T-cell (primary cell): ENCODE data around the gene BRPF3. TPM values are rescaled to one million over a fixed set of nuclear protein-coding genes. Genes with fewer than 3 reads are reported as not detected.
A peak's percentile ranks its signal among the peaks of the same experiment; 100 is the strongest.

Experiments
- ATAC-seq, 4 experiments: fragments of 200-7000 bp in 3 of 4; fragments of 150-1000 bp in 1 of 4; cut with Tn5 transposase; replicated peaks in 1 of 4; 1 replicate in 3 of 4; 2 replicates in 1 of 4; pipeline ENCODE4 v1.10.0; 2021; ENCODE audit warnings: moderate library complexity in 3 of 4, mild to moderate bottlenecking in 2 of 4, moderate number of reproducible peaks in 1 of 4
- CTCF ChIA-PET, 2 donors: fragments of 300-600 bp; sonication (Branson Sonifier 250); formaldehyde crosslinking; loops; one replicate each; lab custom pipeline; 2022; ENCODE audit warnings: antibody characterized with exemption in 2 of 2; lab: Charles Lee
- POLR2A ChIA-PET, 2 donors: fragments of 300-600 bp; sonication (Branson Sonifier 250); formaldehyde crosslinking; loops; one replicate each; lab custom pipeline; 2022; ENCODE audit warnings: antibody characterized with exemption in 2 of 2; lab: Charles Lee
- DNase-seq, 35 experiments: peaks; one replicate each; pipeline versions ENCODE4 v3.0.0 to v3.0.0-alpha.2; 2013 to 2023
- H3K27ac ChIP-seq: one replicate; pipeline ENCODE4 v1.5.1; 2013; ENCODE audit warnings: low read length
- H3K27me3 ChIP-seq, 2 experiments: replicated peaks in 1 of 2; 1 replicate in 1 of 2; 2 replicates in 1 of 2; pipeline versions ENCODE4 v1.6.1 to v1.7.0; 2013; ENCODE audit warnings: low read length in 1 of 2, mixed read lengths in 1 of 2; ENCODE audit not compliant: control insufficient read depth in 2 of 2, insufficient read depth in 2 of 2; ENCODE audit errors: extremely low read depth in 1 of 2
- H3K36me3 ChIP-seq, 2 donors: 1 replicate in 1 of 2; 2 replicates in 1 of 2; pipeline versions ENCODE4 v1.6.1 to v1.7.0; 2013; ENCODE audit warnings: low read length in 1 of 2; ENCODE audit not compliant: control insufficient read depth in 2 of 2, insufficient read depth in 1 of 2; ENCODE audit errors: extremely low read depth in 1 of 2
- H3K4me1 ChIP-seq, 2 experiments: 1 replicate in 1 of 2; 2 replicates in 1 of 2; pipeline versions ENCODE4 v1.6.1 to v1.7.0; 2013; ENCODE audit warnings: low read length in 2 of 2, mixed read lengths in 1 of 2; ENCODE audit not compliant: insufficient read depth in 2 of 2, control insufficient read depth in 1 of 2; ENCODE audit errors: extremely low read depth in 1 of 2
- H3K4me3 ChIP-seq, 2 donors: 1 replicate in 1 of 2; 2 replicates in 1 of 2; pipeline versions ENCODE4 v1.5.1 to v1.7.0; 2013; ENCODE audit warnings: mild to moderate bottlenecking in 2 of 2, low read length in 1 of 2, moderate library complexity in 1 of 2; ENCODE audit not compliant: control insufficient read depth in 1 of 2; ENCODE audit errors: extremely low read depth in 1 of 2
- H3K9me3 ChIP-seq: 2 replicates; pipeline ENCODE4 v1.7.0; 2013
- H3K27ac Mint-ChIP-seq, 2 donors: one replicate each; pipeline ENCODE4 v1.8.0; 2020 to 2021; ENCODE audit warnings: mild to moderate bottlenecking in 2 of 2, mixed read lengths in 2 of 2
- H3K27me3 Mint-ChIP-seq, 2 donors: one replicate each; pipeline ENCODE4 v1.8.0; 2021 to 2022; ENCODE audit warnings: mixed read lengths in 2 of 2
- H3K36me3 Mint-ChIP-seq: one replicate; pipeline ENCODE4 v1.8.0; 2021; ENCODE audit warnings: mixed read lengths
- H3K4me1 Mint-ChIP-seq, 3 donors: one replicate each; pipeline ENCODE4 v1.8.0; 2020 to 2022; ENCODE audit warnings: mixed read lengths in 3 of 3, mild to moderate bottlenecking in 1 of 3
- H3K4me3 Mint-ChIP-seq, 3 donors: one replicate each; pipeline ENCODE4 v1.8.0; 2020 to 2022; ENCODE audit warnings: mild to moderate bottlenecking in 3 of 3, mixed read lengths in 3 of 3, moderate library complexity in 3 of 3
- H3K9me3 Mint-ChIP-seq, 3 donors: one replicate each; pipeline ENCODE4 v1.8.0; 2020 to 2022; ENCODE audit warnings: mixed read lengths in 3 of 3
- WGBS: methylation state at CpG from one replicate; pipeline ENCODE4 v1.1.5; 2013; ENCODE audit warnings: missing lambda C conversion rate; ENCODE audit not compliant: insufficient coverage; 5-methylcytosine and 5-hydroxymethylcytosine counted together
- total RNA-seq, 35 experiments: library from RNA in 6 of 35; stranded (reverse) in 6 of 35; fragments of 120-200 nt in 1 of 35; gene quantifications; one replicate each; pipeline versions ENCODE4 v1.2.1 to v1.2.4 and lab custom pipeline; 2013 to 2026

BRPF3 gene
- total RNA-seq, 5 donors from 2014 or later (not counting 1 experiment from before 2014, with no cell fraction given) = 33.9 to 38.5 (median 35.7) TPM

- Histone ChIP-seq H3K27ac (no peak overlapping the region), H3K27me3 (no peaks in the 10 kb centered on the region), H3K4me1 (no peaks in the 10 kb centered on the region), H3K9me3 (no peaks in the 10 kb centered on the region), H3K4me3 (no peak overlapping the region), H3K36me3 (peaks cover 8 to 80% of the 10 kb centered on the region in 2 donors)
- Mint-ChIP-seq H3K4me1 (no peaks in the 10 kb centered on the region), H3K9me3 (no peaks in the 10 kb centered on the region), H3K27me3 (no peaks in the 10 kb centered on the region), H3K27ac (no peak overlapping the region), H3K4me3 (no peak overlapping the region), H3K36me3 (peaks cover 42% of the 10 kb centered on the region)
- WGBS = no CpG with 5 or more reads among the region's 1 CpG
- POLR2A ChIA-PET = no interaction called here
- CTCF ChIA-PET = no interaction called here
- DNase-seq (no peak), ATAC-seq (no peak)
Observed at GRCh38 chr6:36223706-36224105, 27.2 kb downstream of the BRPF3 start.

DNA sequence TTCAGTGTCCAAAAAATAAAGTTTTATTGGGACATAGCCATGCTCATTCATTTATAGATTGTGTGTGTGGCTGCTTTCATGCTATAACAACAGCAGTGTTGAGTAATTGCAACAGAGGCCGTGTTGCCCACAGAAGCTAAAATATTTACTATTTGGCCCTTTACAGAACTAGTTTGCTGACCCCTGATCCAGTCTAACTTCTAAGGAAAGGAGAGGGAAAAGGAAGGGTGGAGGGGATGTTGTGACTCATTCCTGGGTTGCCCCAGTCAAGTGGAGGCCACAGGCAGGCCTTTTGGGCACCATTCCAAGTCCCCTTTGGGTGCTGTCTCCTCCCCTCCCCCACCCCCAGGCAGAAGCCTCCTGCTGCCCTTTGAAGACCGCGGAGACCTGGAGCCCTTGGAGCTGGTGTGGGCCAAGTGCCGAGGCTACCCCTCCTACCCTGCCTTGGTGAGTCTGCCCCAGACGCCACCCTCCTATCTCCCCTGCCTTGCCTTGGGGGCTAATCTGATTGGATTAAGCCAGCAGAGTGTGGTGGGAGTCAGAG lies 28.4 kb downstream of the BRPF3 start:
- H3K27ac Mint-ChIP-seq = no peak overlapping the region
- no peaks in the 10 kb centered on the region for H3K9me3 Mint-ChIP-seq
- H3K9me3 ChIP-seq = no peaks in the 10 kb centered on the region

GRCh38 chr6:36226438-36227047 lies 30.0 kb downstream of the BRPF3 start:
- Mint-ChIP-seq H3K4me3 (no peak overlapping the region), H3K4me1 (no peaks in the 10 kb centered on the region), H3K27me3 (no peaks in the 10 kb centered on the region), H3K9me3 (no peaks in the 10 kb centered on the region), H3K36me3 (peaks cover 59% of the 10 kb centered on the region), H3K27ac (no peak overlapping the region)
- no CpG with 5 or more reads among the region's 4 CpGs for WGBS
- Histone ChIP-seq H3K27me3 (no peaks in the 10 kb centered on the region), H3K9me3 (no peaks in the 10 kb centered on the region), H3K36me3 (peaks cover 15 to 87% of the 10 kb centered on the region in 2 donors), H3K4me3 (no peak overlapping the region), H3K27ac (no peak overlapping the region), H3K4me1 (no peaks in the 10 kb centered on the region)
- ATAC-seq = no peak
- CTCF ChIA-PET = interaction anchor here in 1 of 2 donors (0.5 kb wide), 1 partner anchor 13 kb away, joined by 3 read pairs; no protein-coding TSS in a partner anchor
- POLR2A ChIA-PET = no interaction called here
- DNase-seq = no peak

More for the DNA sequence above, 28.4 kb downstream of the BRPF3 start:
- Histone ChIP-seq H3K27me3 (no peaks in the 10 kb centered on the region), H3K4me1 (no peaks in the 10 kb centered on the region), H3K36me3 (peaks cover 15 to 79% of the 10 kb centered on the region in 2 donors), H3K4me3 (no peak overlapping the region), H3K27ac (no peak overlapping the region)
- no CpG with 5 or more reads among the region's 5 CpGs for WGBS
- ChIA-PET POLR2A (no interaction called here), CTCF (no interaction called here)
- DNase-seq = no peak
- Mint-ChIP-seq H3K4me1 (no peaks in the 10 kb centered on the region), H3K27me3 (no peaks in the 10 kb centered on the region), H3K36me3 (peaks cover 50% of the 10 kb centered on the region), H3K4me3 (no peak overlapping the region)
- ATAC-seq = no peak

- Mint-ChIP-seq H3K27me3 (no peaks in the 10 kb centered on the region), H3K9me3 (no peaks in the 10 kb centered on the region), H3K27ac (peak overlapping the region in 1 of 2 donors; percentile 12), H3K4me1 (no peaks in the 10 kb centered on the region), H3K4me3 (no peak overlapping the region), H3K36me3 (peaks cover 63% of the 10 kb centered on the region)
- ChIA-PET POLR2A (interaction anchor here in 1 of 2 donors (0.5 kb wide), 1 partner anchor 455 kb away, joined by 4 read pairs; no protein-coding TSS in a partner anchor), CTCF (interaction anchor here in 1 of 2 donors (0.8 kb wide), 1 partner anchor 69 kb away, joined by 3 read pairs; no protein-coding TSS in a partner anchor)
- no peak for DNase-seq
- Histone ChIP-seq H3K27ac (no peak overlapping the region), H3K36me3 (peaks cover 12 to 79% of the 10 kb centered on the region in 2 donors), H3K4me3 (no peak overlapping the region), H3K27me3 (no peaks in the 10 kb centered on the region), H3K4me1 (no peaks in the 10 kb centered on the region), H3K9me3 (no peaks in the 10 kb centered on the region)
- ATAC-seq = no peak
- WGBS = no CpG with 5 or more reads among the region's 1 CpG
Observed at GRCh38 chr6:36227379-36228228, 31.1 kb downstream of the BRPF3 start.

GRCh38 chr6:36229223-36229622 lies 32.7 kb downstream of the BRPF3 start:
- Histone ChIP-seq H3K36me3 (peaks cover 12 to 69% of the 10 kb centered on the region in 2 donors), H3K27ac (no peak overlapping the region), H3K4me3 (no peak overlapping the region), H3K4me1 (no peaks in the 10 kb centered on the region), H3K9me3 (no peaks in the 10 kb centered on the region), H3K27me3 (no peaks in the 10 kb centered on the region)
- DNase-seq (no peak), ATAC-seq (no peak)
- H3K9me3 Mint-ChIP-seq = no peaks in the 10 kb centered on the region
- H3K27ac Mint-ChIP-seq = peak overlapping the region in 1 of 2 donors; percentile 52
- CTCF ChIA-PET = no interaction called here
- no peaks in the 10 kb centered on the region for H3K4me1 Mint-ChIP-seq
- WGBS = 100% methylated on average over 3 of the region's 5 CpGs
- H3K27me3 Mint-ChIP-seq = no peaks in the 10 kb centered on the region
- H3K36me3 Mint-ChIP-seq = peaks cover 63% of the 10 kb centered on the region
- POLR2A ChIA-PET = interaction anchor here in 1 of 2 donors (0.6 kb wide), 1 partner anchor 57 kb away, joined by 3 read pairs; no protein-coding TSS in a partner anchor
- H3K4me3 Mint-ChIP-seq = no peak overlapping the region

GRCh38 chr6:36230371-36230770 lies 33.8 kb downstream of the BRPF3 start:
- no peak overlapping the region for H3K4me3 Mint-ChIP-seq
- H3K27ac Mint-ChIP-seq = no peak overlapping the region
- no peaks in the 10 kb centered on the region for H3K9me3 ChIP-seq
- H3K4me1 ChIP-seq = no peaks in the 10 kb centered on the region
- peaks cover 10 to 58% of the 10 kb centered on the region in 2 donors for H3K36me3 ChIP-seq
- DNase-seq (no peak), ATAC-seq (no peak)
- ChIA-PET POLR2A (no interaction called here), CTCF (no interaction called here)
- no peaks in the 10 kb centered on the region for H3K27me3 Mint-ChIP-seq
- 95% methylated on average over 11 of the region's 11 CpGs for WGBS
- no peak overlapping the region for H3K4me3 ChIP-seq
- peaks cover 61% of the 10 kb centered on the region for H3K36me3 Mint-ChIP-seq
- no peaks in the 10 kb centered on the region for H3K27me3 ChIP-seq
- H3K9me3 Mint-ChIP-seq = no peaks in the 10 kb centered on the region
- no peak overlapping the region for H3K27ac ChIP-seq
- H3K4me1 Mint-ChIP-seq = peaks cover 0 to 7% (median 7%) of the 10 kb centered on the region in 3 donors
